HEK293T (cell line): ENCODE data around the gene ITGB5.

Experiments
- ARNT ChIP-seq: fragments of 450-650 bp; IDR thresholded peaks from 2 replicates; pipeline ENCODE4 v1.6.1; 2017; ENCODE audit warnings: mild to moderate bottlenecking
- FOXM1 ChIP-seq: fragments of 450-650 bp; IDR thresholded peaks from 2 replicates; pipeline ENCODE4 v1.6.1; 2017; ENCODE audit warnings: mild to moderate bottlenecking, borderline replicate concordance
- NFRKB ChIP-seq: fragments of 450-650 bp; IDR thresholded peaks from 2 replicates; pipeline ENCODE4 v1.6.1; 2016; ENCODE audit warnings: mild to moderate bottlenecking, moderate library complexity
- SP1 ChIP-seq: fragments of 450-650 bp; IDR thresholded peaks from 2 replicates; pipeline ENCODE4 v1.6.1; 2017
- SUZ12 ChIP-seq: fragments of 450-650 bp; IDR thresholded peaks from 2 replicates; pipeline ENCODE4 v1.6.1; 2016; ENCODE audit warnings: mild to moderate bottlenecking
- TARDBP ChIP-seq: fragments of 450-650 bp; IDR thresholded peaks from 2 replicates; pipeline ENCODE4 v1.6.1; 2016
- TF ChIP-seq, protein P1 (sequence below): fragments of 450-650 bp; IDR thresholded peaks from 2 replicates; pipeline ENCODE4 v1.6.1; 2016

DNA sequence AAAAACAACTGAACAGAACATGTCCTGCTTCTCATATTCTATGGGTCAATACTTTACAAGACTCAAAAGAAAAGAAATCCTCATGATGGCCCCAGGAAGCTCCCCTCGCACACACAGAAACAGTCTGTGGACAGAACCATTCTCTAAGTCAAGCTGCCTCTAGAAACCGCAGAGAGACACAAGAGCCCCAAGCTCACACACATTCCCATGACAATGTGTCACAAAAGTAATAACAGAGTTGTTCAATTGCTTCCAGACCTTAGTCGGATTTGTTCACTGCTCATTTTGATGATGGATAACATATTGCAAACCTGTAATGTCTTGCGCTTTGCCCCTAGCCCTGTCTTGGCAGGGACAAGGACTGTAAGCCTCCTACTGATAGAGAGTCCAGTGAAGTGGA is 96.0 kb downstream of the ITGB5 start:
- TF ChIP-seq ARNT: no peak
- no peak for TF ChIP-seq TARDBP
- no peak for TF ChIP-seq FOXM1
- no peak for TF ChIP-seq NFRKB
- TF ChIP-seq, protein P1, sequence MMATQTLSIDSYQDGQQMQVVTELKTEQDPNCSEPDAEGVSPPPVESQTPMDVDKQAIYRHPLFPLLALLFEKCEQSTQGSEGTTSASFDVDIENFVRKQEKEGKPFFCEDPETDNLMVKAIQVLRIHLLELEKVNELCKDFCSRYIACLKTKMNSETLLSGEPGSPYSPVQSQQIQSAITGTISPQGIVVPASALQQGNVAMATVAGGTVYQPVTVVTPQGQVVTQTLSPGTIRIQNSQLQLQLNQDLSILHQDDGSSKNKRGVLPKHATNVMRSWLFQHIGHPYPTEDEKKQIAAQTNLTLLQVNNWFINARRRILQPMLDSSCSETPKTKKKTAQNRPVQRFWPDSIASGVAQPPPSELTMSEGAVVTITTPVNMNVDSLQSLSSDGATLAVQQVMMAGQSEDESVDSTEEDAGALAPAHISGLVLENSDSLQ: no peak
- no peak for TF ChIP-seq SUZ12
- no peak for TF ChIP-seq SP1
